ENCODE measurements around the gene LAMA5. TPM values are rescaled to one million over a fixed set of nuclear protein-coding genes. Genes with fewer than 3 reads are reported as not detected.
A peak's percentile ranks its signal among the peaks of the same experiment; 100 is the strongest.
"Not testable (repeated sequence)": the region's sequence is repeated elsewhere in the genome, so short reads cannot be mapped to it uniquely, and the experiment has no call there.

Gene LAMA5
- total RNA-seq, 1 donor from 2014 or later, result 35.0 TPM

DNA sequence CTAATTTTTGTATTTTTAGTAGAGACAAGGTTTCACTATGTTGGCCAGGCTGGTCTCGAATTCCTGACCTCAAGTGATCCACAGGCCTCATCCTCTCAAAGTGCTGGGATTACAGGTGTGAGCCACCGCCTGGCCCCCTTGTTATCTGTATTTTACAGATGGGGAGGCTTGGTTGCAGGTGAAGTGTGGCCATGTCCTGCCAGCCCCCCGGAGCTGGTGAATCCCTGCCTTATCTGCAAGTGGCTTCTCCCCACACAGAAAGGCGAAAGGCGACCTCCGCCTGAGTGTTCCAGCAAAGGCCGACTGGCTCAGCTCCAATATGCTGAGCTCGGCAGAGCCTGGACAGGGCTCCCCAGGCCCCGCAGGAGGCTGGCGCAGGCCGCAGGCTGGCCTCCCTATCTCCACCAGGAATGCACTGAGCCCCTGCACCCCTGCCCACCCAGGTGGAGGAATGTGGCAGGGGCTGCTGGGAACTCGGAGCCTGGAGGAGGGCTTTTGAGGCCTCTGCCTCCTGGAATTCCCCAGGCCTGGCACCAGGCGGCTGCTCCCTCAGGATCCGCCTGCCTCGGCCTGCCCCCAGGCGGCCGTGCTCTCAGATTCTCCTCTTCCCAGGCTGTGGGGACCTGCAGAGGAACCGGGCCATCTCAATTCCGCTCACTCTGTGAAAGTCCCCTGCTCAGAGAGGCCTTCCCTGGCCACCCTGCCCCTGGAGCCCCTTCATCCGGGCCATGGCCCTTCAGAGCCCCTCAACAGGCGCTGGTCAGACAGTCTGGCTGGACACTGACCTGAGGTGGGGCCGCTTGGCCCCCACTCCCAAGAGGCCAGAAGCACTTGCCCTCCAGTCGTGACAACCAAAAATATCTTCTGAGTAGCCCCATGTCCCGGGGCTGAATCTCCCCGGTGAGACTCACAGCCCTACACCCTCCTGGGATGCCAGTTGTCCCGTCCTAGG, 9.3 kb upstream of the LAMA5 start:
- TF ChIP-seq, protein P1, sequence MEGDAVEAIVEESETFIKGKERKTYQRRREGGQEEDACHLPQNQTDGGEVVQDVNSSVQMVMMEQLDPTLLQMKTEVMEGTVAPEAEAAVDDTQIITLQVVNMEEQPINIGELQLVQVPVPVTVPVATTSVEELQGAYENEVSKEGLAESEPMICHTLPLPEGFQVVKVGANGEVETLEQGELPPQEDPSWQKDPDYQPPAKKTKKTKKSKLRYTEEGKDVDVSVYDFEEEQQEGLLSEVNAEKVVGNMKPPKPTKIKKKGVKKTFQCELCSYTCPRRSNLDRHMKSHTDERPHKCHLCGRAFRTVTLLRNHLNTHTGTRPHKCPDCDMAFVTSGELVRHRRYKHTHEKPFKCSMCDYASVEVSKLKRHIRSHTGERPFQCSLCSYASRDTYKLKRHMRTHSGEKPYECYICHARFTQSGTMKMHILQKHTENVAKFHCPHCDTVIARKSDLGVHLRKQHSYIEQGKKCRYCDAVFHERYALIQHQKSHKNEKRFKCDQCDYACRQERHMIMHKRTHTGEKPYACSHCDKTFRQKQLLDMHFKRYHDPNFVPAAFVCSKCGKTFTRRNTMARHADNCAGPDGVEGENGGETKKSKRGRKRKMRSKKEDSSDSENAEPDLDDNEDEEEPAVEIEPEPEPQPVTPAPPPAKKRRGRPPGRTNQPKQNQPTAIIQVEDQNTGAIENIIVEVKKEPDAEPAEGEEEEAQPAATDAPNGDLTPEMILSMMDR (conservative IDR thresholded peaks at IDR 0.05), result peak; percentile 36
- Mint-ChIP-seq H3K4me3 (no peak overlapping the region), H3K9me3 (no peaks in the 10 kb centered on the region), H3K36me3 (ENCODE audit: low read depth) (no peaks in the 10 kb centered on the region), H3K4me1 (peaks cover 10% of the 10 kb centered on the region), H3K27ac (ENCODE audit: unreplicated experiment) (peak overlapping the region; percentile 88), H3K27me3 (ENCODE audit: low read depth) (no peaks in the 10 kb centered on the region)
- no peak for DNase-seq (ENCODE audit: low read depth, low spot score)

- Mint-ChIP-seq H3K36me3 (ENCODE audit: low read depth) (no peaks in the 10 kb centered on the region), H3K27ac (ENCODE audit: unreplicated experiment) (peak overlapping the region; percentile 96), H3K4me3 (peak overlapping the region; percentile 20), H3K9me3 (no peaks in the 10 kb centered on the region), H3K4me1 (peaks cover 10% of the 10 kb centered on the region), H3K27me3 (ENCODE audit: low read depth) (no peaks in the 10 kb centered on the region)
- TF ChIP-seq, protein P1 (conservative IDR thresholded peaks at IDR 0.05), result no peak
- no peak for DNase-seq (ENCODE audit: low read depth, low spot score)
Measured at GRCh38 chr20:62374331-62375152, 7.4 kb upstream of the LAMA5 start.

DNA sequence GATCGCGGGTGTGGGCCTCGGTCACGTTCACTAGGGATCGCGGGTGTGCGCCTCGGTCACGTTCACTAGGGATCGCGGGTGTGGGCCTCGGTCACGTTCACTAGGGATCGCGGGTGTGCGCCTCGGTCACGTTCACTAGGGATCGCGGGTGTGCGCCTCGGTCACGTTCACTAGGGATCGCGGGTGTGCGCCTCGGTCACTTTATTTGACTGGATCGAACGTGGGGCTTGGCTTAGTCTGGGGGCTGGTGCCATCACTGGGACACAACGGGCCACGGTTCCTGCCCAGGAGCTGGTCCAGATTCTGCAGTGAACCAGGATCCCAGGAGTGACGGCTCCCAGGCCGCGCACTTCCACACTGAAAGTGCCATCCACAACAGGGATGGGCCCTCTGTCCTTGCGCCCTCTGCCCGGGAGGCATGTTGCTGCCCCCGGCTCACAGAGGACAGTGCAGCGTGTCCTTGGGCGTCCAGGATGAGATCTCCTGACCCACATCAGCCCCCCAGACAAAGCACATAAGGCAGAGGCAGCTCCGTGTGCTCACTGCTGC, 6.6 kb upstream of the LAMA5 start:
- H3K4me3 Mint-ChIP-seq; H3K27me3 Mint-ChIP-seq (ENCODE audit: low read depth); H3K9me3 Mint-ChIP-seq; DNase-seq (ENCODE audit: low read depth, low spot score); H3K27ac Mint-ChIP-seq (ENCODE audit: unreplicated experiment); H3K36me3 Mint-ChIP-seq (ENCODE audit: low read depth): not testable (repeated sequence)
- H3K4me1 Mint-ChIP-seq, result peaks cover 16% of the 10 kb centered on the region

GRCh38 chr20:62372042-62372993, 5.2 kb upstream of the LAMA5 start:
- Mint-ChIP-seq H3K27me3 (ENCODE audit: low read depth) (peaks cover 10% of the 10 kb centered on the region), H3K36me3 (ENCODE audit: low read depth) (no peaks in the 10 kb centered on the region), H3K4me3 (no peak overlapping the region), H3K9me3 (no peaks in the 10 kb centered on the region), H3K27ac (ENCODE audit: unreplicated experiment) (no peak overlapping the region), H3K4me1 (peaks cover 15% of the 10 kb centered on the region)
- TF ChIP-seq, protein P1 (conservative IDR thresholded peaks at IDR 0.05), result no peak
- no peak for DNase-seq (ENCODE audit: low read depth, low spot score)

DNA sequence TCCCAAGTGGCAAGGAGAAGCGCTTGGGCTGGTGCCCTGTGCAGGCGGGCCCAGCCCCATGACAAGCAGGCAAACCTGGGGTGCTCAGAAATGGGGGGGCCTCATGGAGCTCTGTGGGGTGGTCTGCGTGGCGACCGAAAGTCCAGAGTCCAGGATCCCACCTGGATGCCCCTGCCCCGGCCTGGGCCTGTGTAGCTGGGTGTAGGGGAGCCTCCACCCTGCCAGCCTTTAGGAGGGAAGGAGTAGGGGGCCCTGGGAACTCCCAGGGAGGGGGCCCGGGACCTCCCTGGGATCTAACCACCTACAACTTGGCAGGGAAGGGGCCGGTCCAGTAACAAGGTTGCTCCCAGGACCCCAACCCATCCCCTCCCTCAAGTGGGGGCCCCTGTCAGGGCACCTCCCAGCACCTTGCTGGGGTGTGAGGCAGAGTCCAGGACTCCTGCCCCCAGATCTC, 4.5 kb upstream of the LAMA5 start:
- peaks cover 10% of the 10 kb centered on the region for H3K27me3 Mint-ChIP-seq (ENCODE audit: low read depth)
- H3K36me3 Mint-ChIP-seq (ENCODE audit: low read depth), result no peaks in the 10 kb centered on the region

More for the DNA sequence above, 4.5 kb upstream of the LAMA5 start:
- Mint-ChIP-seq H3K4me3 (no peak overlapping the region), H3K4me1 (peaks cover 11% of the 10 kb centered on the region), H3K27ac (ENCODE audit: unreplicated experiment) (no peak overlapping the region), H3K9me3 (no peaks in the 10 kb centered on the region)
- no peak for DNase-seq (ENCODE audit: low read depth, low spot score)
- TF ChIP-seq, protein P1 (conservative IDR thresholded peaks at IDR 0.05), result no peak
